ENCODE results near the gene YY1.
"Not testable (repeated sequence)": the region's sequence is repeated elsewhere in the genome, so short reads cannot be mapped to it uniquely, and the experiment has no call there.

YY1 gene

GRCh38 chr14:100297320-100298300 lies 58.7 kb downstream of the YY1 start:
- DNase-seq, result no peak

GRCh38 chr14:100298551-100299237 lies 59.8 kb downstream of the YY1 start:
- no peak for DNase-seq

GRCh38 chr14:100299238-100299560 lies 60.3 kb downstream of the YY1 start:
- DNase-seq, result no peak

GRCh38 chr14:100302616-100303015 lies 63.7 kb downstream of the YY1 start:
- no peak for DNase-seq

- no peak for DNase-seq
Observed at GRCh38 chr14:100303179-100303578, 64.2 kb downstream of the YY1 start.

GRCh38 chr14:100303925-100304324 lies 65.0 kb downstream of the YY1 start:
- no peak for DNase-seq

GRCh38 chr14:100304825-100305323 lies 65.9 kb downstream of the YY1 start:
- no peak for DNase-seq

GRCh38 chr14:100305324-100306100 lies 66.6 kb downstream of the YY1 start:
- no peak for DNase-seq

- DNase-seq, result peak; percentile 62
Observed at GRCh38 chr14:100306101-100306997, 67.4 kb downstream of the YY1 start, which contains the start of gene SLC25A29. Gene SLC25A29, minus strand, starts transcription at chr14:100306444. Its CDS starts 212 bp downstream, at chr14:100306232.

GRCh38 chr14:100306998-100307765 lies 68.2 kb downstream of the YY1 start:
- no peak for DNase-seq

GRCh38 chr14:100307766-100308426 lies 69.0 kb downstream of the YY1 start:
- DNase-seq, result no peak

GRCh38 chr14:100308427-100308792 lies 69.5 kb downstream of the YY1 start:
- not testable (repeated sequence) for DNase-seq

- DNase-seq, result no peak
Observed at GRCh38 chr14:100309028-100309737, 70.2 kb downstream of the YY1 start.

- DNase-seq, result not testable (repeated sequence)
Observed at GRCh38 chr14:100312110-100312876, 73.3 kb downstream of the YY1 start.

- no peak for DNase-seq
Observed at GRCh38 chr14:100312877-100313400, 74.0 kb downstream of the YY1 start.

- no peak for DNase-seq
Observed at GRCh38 chr14:100313464-100314230, 74.7 kb downstream of the YY1 start.

- DNase-seq, result no peak
Observed at GRCh38 chr14:100314724-100315123, 75.8 kb downstream of the YY1 start.

- no peak for DNase-seq
Observed at GRCh38 chr14:100317389-100317788, 78.4 kb downstream of the YY1 start.

Measured in activated CD4-positive, alpha-beta T cell treated with anti-CD3 and anti-CD28 coated beads, Interleukin-2, amount 50 U/mL, for 16 hours (primary cell).